PC-3 (cell line): ENCODE results near the gene MICU1. TPM values are rescaled to one million over a fixed set of nuclear protein-coding genes. Genes with fewer than 3 reads are reported as not detected.

Experiments used
- ATAC-seq: fragments of 200-7000 bp; cut with Tn5 transposase; 2 replicates; pipeline ENCODE4 v1.9.1; 2020; ENCODE audit warnings: mild to moderate bottlenecking, moderate library complexity
- BruUV-seq: library from RNA; stranded (reverse); fragments of 400-500 nt; replicated peaks from 2 replicates; lab custom pipeline; 2021; lab: Mats Ljungman, UMichigan
- CTCF ChIA-PET: fragments of 300-600 bp; sonication (Branson Sonifier 250); formaldehyde crosslinking; loops from one replicate; lab custom pipeline; 2022; ENCODE audit warnings: antibody characterized with exemption; lab: Charles Lee
- POLR2A ChIA-PET: fragments of 300-600 bp; sonication (Branson Sonifier 250); formaldehyde crosslinking; loops from one replicate; lab custom pipeline; 2022; ENCODE audit warnings: antibody characterized with exemption; ENCODE audit not compliant: unreplicated experiment; lab: Charles Lee
- DNase-seq: peaks from one replicate; pipeline ENCODE4 v3.0.0-alpha.2; 2015
- H2AFZ ChIP-seq: fragments of 300-600 bp; sonication (generic); 2 replicates; pipeline ENCODE4 v1.6.0; 2016; ENCODE audit warnings: antibody characterized with exemption, low read length
- H3F3A ChIP-seq: fragments of 300-600 bp; sonication (generic); one replicate; pipeline ENCODE4 v1.6.0; 2017; ENCODE audit warnings: antibody characterized with exemption, low read length, control low read depth, mild to moderate bottlenecking; ENCODE audit not compliant: unreplicated experiment
- H3K27ac ChIP-seq: fragments of 300-600 bp; sonication (generic); 2 replicates; pipeline ENCODE4 v1.5.1; 2016; ENCODE audit warnings: mild to moderate bottlenecking, low read length
- H3K27me3 ChIP-seq: fragments of 300-600 bp; sonication (generic); 2 replicates; pipeline ENCODE4 v1.6.1; 2016; ENCODE audit warnings: low read length, mixed read lengths
- H3K36me3 ChIP-seq: fragments of 300-600 bp; sonication (generic); 2 replicates; pipeline ENCODE4 v1.6.1; 2016; ENCODE audit warnings: low read depth, mixed run types, low read length, mixed read lengths
- H3K4me1 ChIP-seq: fragments of 300-600 bp; sonication (generic); 2 replicates; pipeline ENCODE4 v1.5.1; 2016; ENCODE audit warnings: low read length; ENCODE audit not compliant: insufficient read depth
- H3K4me2 ChIP-seq: fragments of 300-600 bp; sonication (generic); 2 replicates; pipeline ENCODE4 v1.6.0; 2016; ENCODE audit warnings: low read length
- H3K4me3 ChIP-seq: fragments of 300-600 bp; sonication (generic); 2 replicates; pipeline ENCODE4 v1.5.1; 2016; ENCODE audit warnings: mild to moderate bottlenecking, low read length, mixed read lengths
- H3K79me2 ChIP-seq: fragments of 300-600 bp; sonication (generic); 2 replicates; pipeline ENCODE4 v1.6.1; 2017; ENCODE audit warnings: low read length, mixed read lengths
- H3K9ac ChIP-seq: fragments of 300-600 bp; sonication (generic); 2 replicates; pipeline ENCODE4 v1.6.0; 2016; ENCODE audit warnings: mild to moderate bottlenecking, low read length
- H3K9me2 ChIP-seq: fragments of 300-600 bp; sonication (generic); replicated peaks from 2 replicates; pipeline ENCODE4 v1.6.1; 2016; ENCODE audit warnings: mixed run types, low read length, mixed read lengths
- H3K9me3 ChIP-seq: fragments of 300-600 bp; sonication (generic); 2 replicates; pipeline ENCODE4 v1.6.1; 2016; ENCODE audit warnings: low read length, mixed read lengths
- H4K20me1 ChIP-seq: fragments of 300-600 bp; sonication (generic); 2 replicates; pipeline ENCODE4 v1.6.1; 2016; ENCODE audit warnings: low read length, mixed read lengths
- CTCF ChIP-seq: fragments of 300-600 bp; sonication (generic); conservative IDR thresholded peaks from 2 replicates; pipeline ENCODE4 v1.5.1; 2017; ENCODE audit warnings: antibody characterized with exemption, low read depth, mild to moderate bottlenecking, low read length
- EZH2 ChIP-seq: fragments of 300-600 bp; sonication (generic); IDR thresholded peaks from one replicate; pipeline ENCODE4 v1.6.1; 2017; ENCODE audit warnings: antibody characterized with exemption, mild to moderate bottlenecking, low read length; ENCODE audit not compliant: unreplicated experiment
- EZH2phosphoT487 ChIP-seq: fragments of 300-600 bp; sonication (generic); IDR thresholded peaks from 2 replicates; pipeline ENCODE4 v1.6.1; 2018; ENCODE audit warnings: mild to moderate bottlenecking, antibody characterized with exemption, low read length, borderline replicate concordance
- intact Hi-C: fragments of 100-400 bp; cut with micrococcal nuclease; formaldehyde crosslinking; loops from 2 replicates; pipeline ENCODE4 v1.9.0; 2023
- total RNA-seq: library from RNA; depleted of rRNA; stranded (reverse); fragments of >200 nt; gene quantifications from 2 replicates; pipeline ENCODE4 v1.2.3, GENCODE V29; 2014

MICU1 gene
- total RNA-seq, 1 experiment from 2014 or later = 19.8 TPM

GRCh38 chr10:72626444-72626754 lies 520 bp upstream of the MICU1 start:
- TF ChIP-seq EZH2phosphoT487 (no peak), EZH2 (no peak), CTCF (no peak)

GRCh38 chr10:72625276-72625607 lies 637 bp downstream of the MICU1 start:
- intact Hi-C loops = loop anchor here (10.0 kb wide), 1 partner anchor 210 kb away; no protein-coding TSS in a partner anchor

More at GRCh38 chr10:72626444-72626754, 520 bp upstream of the MICU1 start:
- Histone ChIP-seq H3K79me2 (peaks cover 29% of the 10 kb centered on the region), H3K4me2 (peak overlapping the region; percentile 88), H2AFZ (peak overlapping the region; percentile 80), H3K27me3 (no peaks in the 10 kb centered on the region), H3K9ac (peak overlapping the region; percentile 77), H3K4me1 (peaks cover 9% of the 10 kb centered on the region; the same call in 1 of the 2 replicates), H3F3A (no peaks in the 10 kb centered on the region), H3K9me3 (no peaks in the 10 kb centered on the region), H3K9me2 (no peaks in the 10 kb centered on the region), H4K20me1 (no peaks in the 10 kb centered on the region), H3K36me3 (no peaks in the 10 kb centered on the region), H3K27ac (peak overlapping the region; percentile 24), H3K4me3 (peak overlapping the region; percentile 87)
- CTCF ChIA-PET = interaction anchor here (0.7 kb wide), 1 partner anchor 671 kb away, joined by 3 read pairs; no protein-coding TSS in a partner anchor
- ATAC-seq (no peak), DNase-seq (no peak)
- no TSS peak for BruUV-seq
- POLR2A ChIA-PET = interaction anchor here (0.7 kb wide), 1 partner anchor 67 kb away, joined by 5 read pairs; no protein-coding TSS in a partner anchor
- intact Hi-C loops = loop anchor here (1.0 to 10.0 kb wide), 2 partner anchors 64 to 208 kb away; no protein-coding TSS in a partner anchor

More at GRCh38 chr10:72625276-72625607, 637 bp downstream of the MICU1 start:
- peak overlapping the region; percentile 79 for H3K9ac ChIP-seq
- H2AFZ ChIP-seq = peak overlapping the region; percentile 80
- POLR2A ChIA-PET = no interaction called here
- H3K4me2 ChIP-seq = peak overlapping the region; percentile 88
- no peak overlapping the region for H3K27ac ChIP-seq
- H3K36me3 ChIP-seq = no peaks in the 10 kb centered on the region
- no TSS peak for BruUV-seq
- H3K27me3 ChIP-seq = no peaks in the 10 kb centered on the region
- H3F3A ChIP-seq = no peaks in the 10 kb centered on the region
- DNase-seq = no peak
- H3K9me2 ChIP-seq = no peaks in the 10 kb centered on the region
- peak; percentile 3; the same call in 1 of the 2 replicates for ATAC-seq
- H3K4me1 ChIP-seq = peaks cover 9% of the 10 kb centered on the region; the same call in 1 of the 2 replicates
- no peaks in the 10 kb centered on the region for H4K20me1 ChIP-seq
- TF ChIP-seq EZH2phosphoT487 (no peak), EZH2 (no peak), CTCF (no peak)
- H3K4me3 ChIP-seq = peak overlapping the region; percentile 87
- no peaks in the 10 kb centered on the region for H3K9me3 ChIP-seq
- H3K79me2 ChIP-seq = peaks cover 36% of the 10 kb centered on the region
- CTCF ChIA-PET = interaction anchor here (0.6 kb wide), 1 partner anchor 251 kb away, joined by 8 read pairs; no protein-coding TSS in a partner anchor
